ENCODE measurements around the gene PAK6.

PAK6 gene

DNA sequence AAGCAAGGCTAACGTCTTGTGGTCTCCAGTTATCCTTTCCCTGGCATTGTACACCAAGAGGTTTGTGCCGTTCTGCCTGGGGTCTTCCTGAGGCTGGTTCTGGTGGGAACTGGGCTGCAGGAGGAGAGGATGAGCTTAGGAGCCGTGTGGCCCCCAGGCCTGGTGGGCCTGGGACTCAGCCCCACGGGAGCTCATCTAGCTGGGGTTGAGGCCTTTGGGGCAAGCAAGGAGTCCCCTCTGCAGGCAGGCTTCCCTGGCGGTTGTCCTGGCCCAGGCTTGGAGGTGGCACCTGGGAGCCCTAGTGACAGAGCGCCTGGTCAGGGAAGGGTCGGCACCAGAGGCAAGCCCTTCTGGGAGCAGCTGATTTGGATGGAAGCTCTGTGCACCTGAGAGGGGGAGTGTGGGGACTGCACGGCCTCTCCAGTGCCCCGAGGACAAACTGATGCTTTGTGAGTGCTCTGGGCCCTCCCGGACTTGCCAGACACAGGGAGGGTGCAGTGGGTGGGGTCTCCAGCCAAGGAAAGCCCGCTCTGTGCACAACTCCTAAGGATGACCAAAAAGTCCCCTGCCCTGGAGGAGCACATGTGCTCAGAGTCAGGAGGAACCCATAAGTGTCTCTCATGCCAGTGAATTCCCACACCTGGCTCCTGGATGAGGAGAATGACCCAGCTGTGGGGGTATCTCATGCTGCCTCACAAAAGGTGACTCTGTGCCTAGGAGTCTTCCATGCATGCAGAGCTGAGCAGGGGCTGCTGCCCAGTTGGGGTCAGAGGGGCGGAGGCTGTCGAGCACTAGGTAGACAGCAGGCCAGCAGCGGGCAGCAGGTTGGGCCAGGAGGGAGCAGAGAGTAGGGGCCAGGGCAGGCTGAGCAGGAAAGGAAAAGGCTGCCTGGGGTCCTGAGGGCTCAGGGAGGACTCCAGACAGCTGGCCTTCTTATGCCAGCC, 2.7 kb downstream of the PAK6 start:
- DNase-seq = no peak

- DNase-seq = no peak
Measured at GRCh38 chr15:40242213-40242599, 3.3 kb downstream of the PAK6 start.

- DNase-seq = no peak
Measured at GRCh38 chr15:40242601-40243000, 3.7 kb downstream of the PAK6 start.

- no peak for DNase-seq
Measured at GRCh38 chr15:40243126-40243810, 4.4 kb downstream of the PAK6 start.

- no peak for DNase-seq
Measured at GRCh38 chr15:40244961-40245523, 6.2 kb downstream of the PAK6 start.

DNA sequence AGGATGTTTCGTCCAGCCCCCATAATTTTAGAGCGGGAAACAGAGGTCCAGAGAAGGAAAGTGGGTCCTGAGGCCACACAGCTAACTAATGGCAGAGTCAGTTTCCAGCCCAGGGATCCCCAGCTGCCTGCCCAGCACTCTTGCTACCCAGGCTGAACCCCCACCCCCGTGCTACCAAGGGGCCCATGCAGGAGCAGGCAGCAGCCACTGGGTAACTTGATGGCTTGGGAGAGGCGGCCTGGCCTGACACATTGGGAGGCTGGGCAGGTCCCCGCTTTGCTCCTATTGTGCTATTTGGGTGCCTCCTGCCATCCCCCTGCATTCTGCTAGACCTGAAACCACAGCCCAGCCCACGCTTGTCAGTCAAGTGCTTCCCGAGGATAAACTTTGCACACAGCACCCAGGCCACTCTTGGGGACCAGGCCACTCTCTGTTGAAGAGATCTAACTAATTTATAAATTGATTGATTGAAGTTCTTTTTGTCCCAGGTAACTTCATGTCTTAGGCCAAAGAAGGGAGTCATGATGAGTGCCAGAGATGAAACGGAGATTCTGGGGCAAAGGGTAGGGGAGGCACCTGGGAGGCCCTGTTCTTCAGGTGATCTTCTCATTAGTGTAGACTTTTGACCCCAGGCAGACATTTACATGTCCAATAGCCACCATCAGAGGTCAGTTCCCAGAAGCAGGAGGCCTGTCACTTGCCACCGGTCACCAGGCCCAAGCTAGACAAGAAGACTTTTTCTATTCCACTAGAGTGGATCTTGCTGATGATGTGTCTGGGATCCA, 7.0 kb downstream of the PAK6 start:
- no peak for DNase-seq

DNA sequence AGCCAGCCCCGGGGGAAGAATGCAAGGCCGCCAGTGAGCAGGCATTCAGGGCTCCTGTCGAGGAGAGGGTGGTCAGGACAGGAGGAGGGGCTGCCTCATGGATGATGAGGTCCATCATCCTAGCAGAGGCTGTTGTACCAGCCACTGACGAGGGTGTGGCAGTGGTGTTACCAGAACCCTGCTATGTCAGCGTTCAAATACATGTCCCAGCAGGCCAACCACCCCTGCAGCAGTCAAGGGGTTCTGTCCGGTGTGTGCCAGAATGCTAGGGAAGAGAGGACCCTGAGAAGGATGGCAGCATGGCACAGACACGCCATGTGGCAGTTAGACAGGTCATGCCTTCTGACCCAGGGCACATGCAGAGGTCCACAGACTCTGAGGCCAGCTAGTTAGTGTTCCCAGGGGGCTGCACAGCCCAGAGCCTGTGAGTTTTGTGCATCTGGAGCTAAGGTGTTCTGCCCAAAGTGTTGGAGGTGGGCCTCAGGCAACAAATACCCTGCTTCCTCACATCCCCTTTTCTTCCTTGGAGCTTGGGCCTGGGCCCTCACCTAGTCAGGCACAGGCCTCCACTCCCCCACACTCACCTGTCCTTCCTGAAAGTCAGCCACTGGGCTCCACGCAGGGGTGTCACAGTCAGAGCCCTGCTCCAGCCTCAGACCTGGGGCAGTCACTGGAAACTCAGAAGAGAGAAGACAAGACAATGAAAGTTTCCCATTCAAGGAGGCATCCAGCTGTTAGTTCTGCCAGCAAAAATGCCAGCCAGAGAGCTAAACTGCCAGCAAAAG, 7.8 kb downstream of the PAK6 start:
- no peak for DNase-seq

GRCh38 chr15:40247406-40247971, 8.6 kb downstream of the PAK6 start:
- no peak for DNase-seq

- no peak for DNase-seq
Measured at GRCh38 chr15:40248006-40248783, 9.3 kb downstream of the PAK6 start.

DNA sequence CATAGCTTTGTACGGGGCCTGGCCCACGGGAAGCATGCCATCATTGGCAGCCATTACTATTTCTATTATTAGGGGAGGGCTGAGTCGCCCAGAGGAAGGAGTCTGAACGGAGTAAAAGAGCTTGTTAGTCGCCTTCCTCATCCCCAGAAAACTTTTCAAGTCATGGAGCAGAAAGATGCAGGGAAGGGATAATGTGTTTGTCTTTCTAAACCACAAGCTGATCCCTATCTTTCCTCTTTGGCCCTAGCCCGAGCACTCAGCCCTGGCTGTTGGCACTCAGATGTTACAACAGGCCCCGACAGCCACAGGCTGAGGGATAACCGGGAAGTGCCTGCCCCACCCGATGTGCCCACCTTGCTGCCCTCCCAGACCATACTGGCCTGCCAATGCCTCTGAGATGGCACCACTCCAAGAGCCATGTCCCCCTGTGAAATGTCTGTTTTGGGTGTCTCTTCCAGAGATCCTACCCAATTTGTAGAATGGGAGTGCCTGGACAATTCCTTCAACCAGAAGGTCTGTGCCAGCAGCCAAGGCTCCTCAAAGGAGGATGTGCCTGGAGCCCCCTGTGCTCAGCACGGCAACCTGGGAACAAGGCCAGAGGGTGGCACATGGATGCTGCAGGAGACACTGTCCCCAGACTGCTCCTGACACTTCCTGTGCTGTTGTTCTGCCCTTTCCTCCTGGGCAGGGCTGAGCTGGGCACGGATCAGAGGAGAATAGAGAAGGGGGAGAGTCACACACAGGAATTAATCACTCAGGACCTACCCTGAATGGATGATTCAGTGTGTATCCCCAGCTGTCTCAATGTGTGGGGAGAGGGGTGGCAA, 10.8 kb downstream of the PAK6 start:
- DNase-seq = no peak

DNA sequence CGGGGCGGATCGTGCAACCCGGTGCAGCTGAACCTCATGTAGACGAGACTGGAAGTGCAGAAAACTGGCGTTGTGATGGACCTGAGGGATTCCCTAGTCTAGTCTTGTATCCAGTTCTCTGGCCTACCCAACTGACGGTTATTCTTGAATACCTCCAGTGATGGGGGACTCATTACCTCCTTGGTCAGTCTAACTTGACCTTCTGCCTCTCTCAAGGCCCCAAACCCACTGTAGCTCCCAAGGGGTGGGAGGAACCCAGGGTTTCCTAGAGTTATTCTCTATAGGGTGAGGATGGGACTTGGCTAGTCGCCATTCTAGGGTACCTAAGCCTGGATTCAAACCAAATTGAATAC, 11.4 kb downstream of the PAK6 start:
- DNase-seq = no peak

DNA sequence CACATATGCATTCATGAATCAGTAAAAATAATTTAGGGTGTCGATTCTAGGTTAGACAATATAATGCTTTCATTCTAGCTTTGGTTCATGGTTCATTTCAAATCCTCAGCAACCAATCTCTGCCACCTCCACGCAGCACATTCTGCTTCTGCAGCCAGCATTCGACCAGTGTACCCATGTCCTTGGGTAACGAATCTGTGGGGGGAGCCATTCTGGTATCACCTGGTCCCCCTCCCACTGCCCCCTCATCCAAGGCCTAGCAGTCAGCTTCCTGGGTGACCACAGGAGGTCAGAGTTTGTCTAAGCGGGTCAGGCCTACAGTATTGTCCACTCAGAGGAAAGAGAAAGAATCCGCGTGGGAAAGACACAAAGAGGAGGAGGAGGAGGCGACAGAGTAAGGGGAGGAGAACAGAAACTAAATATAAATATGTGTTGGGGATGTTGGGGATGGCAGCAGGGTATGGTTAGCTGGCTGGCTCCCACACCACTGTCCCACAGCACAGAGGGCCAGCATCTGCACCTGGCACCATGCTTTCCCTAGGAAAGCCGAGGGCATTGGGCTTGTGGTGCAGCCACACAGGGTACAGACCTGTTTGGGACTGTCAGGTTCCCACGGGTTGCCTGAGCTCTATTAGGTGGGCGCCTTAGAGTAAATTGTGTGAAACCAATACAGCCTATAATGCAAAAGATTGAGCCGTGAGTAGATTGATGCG, 12.1 kb downstream of the PAK6 start:
- DNase-seq = no peak

- no peak for DNase-seq
Measured at GRCh38 chr15:40251486-40252140, 12.8 kb downstream of the PAK6 start.

DNA sequence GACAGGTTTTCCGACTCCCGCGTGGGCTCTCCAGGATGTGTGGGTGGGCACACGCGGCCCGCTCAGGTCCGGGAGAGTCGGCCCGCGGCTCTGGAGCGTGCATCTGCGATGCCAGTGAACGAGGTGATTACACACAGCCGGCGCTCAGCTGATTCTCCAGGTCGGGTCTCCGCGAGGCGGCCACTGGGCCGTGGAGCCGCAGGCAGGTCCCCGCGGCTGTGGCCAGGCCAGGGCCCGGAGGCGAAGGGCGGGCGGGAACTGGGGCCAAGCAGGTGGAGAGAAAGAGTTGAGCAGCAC, 13.2 kb downstream of the PAK6 start:
- no peak for DNase-seq

GRCh38 chr15:40252438-40253166, 13.7 kb downstream of the PAK6 start:
- DNase-seq = no peak

GRCh38 chr15:40253167-40253790, 14.4 kb downstream of the PAK6 start:
- no peak for DNase-seq

- no peak for DNase-seq
Measured at GRCh38 chr15:40254452-40254851, 15.6 kb downstream of the PAK6 start.

- no peak for DNase-seq
Measured at GRCh38 chr15:40255033-40255432, 16.2 kb downstream of the PAK6 start.
